Stimulated activated effector memory CD8-positive, alpha-beta T cell treated with anti-CD3 and anti-CD28 coated beads, Interleukin-12 subunit alpha, Interleukin-12 subunit beta, amount 100 ng/mL, for 72 hours (primary cell): Measurements from ENCODE around the gene SLC22A23.

ENCODE experiments used
- ATAC-seq: fragments of 150-1000 bp; cut with Tn5 transposase; 2 replicates; pipeline ENCODE4 v1.10.0; 2021
- DNase-seq, 2 donors: peaks; one replicate each; pipeline ENCODE4 v3.0.0; 2021 to 2022; ENCODE audit warnings: low spot score in 2 of 2
- H3K27ac Mint-ChIP-seq: one replicate; pipeline ENCODE4 v1.8.0; 2022; ENCODE audit warnings: mild to moderate bottlenecking, mixed read lengths
- H3K36me3 Mint-ChIP-seq: one replicate; pipeline ENCODE4 v1.8.0; 2022; ENCODE audit warnings: mild to moderate bottlenecking, mixed read lengths
- H3K4me1 Mint-ChIP-seq: one replicate; pipeline ENCODE4 v1.8.0; 2022; ENCODE audit warnings: mixed read lengths
- H3K4me3 Mint-ChIP-seq: one replicate; pipeline ENCODE4 v1.8.0; 2022; ENCODE audit warnings: mild to moderate bottlenecking, mixed read lengths
- H3K9me3 Mint-ChIP-seq: one replicate; pipeline ENCODE4 v1.8.0; 2022; ENCODE audit warnings: mixed read lengths

SLC22A23 gene

GRCh38 chr6:3331494-3331893, 125.4 kb downstream of the SLC22A23 start:
- no peak for DNase-seq

GRCh38 chr6:3330199-3330598, 126.7 kb downstream of the SLC22A23 start:
- H3K36me3 Mint-ChIP-seq = no peaks in the 10 kb centered on the region
- no peak for ATAC-seq
- H3K4me1 Mint-ChIP-seq = peaks cover 12% of the 10 kb centered on the region
- no peak for DNase-seq
- H3K27ac Mint-ChIP-seq = no peak overlapping the region
- no peaks in the 10 kb centered on the region for H3K9me3 Mint-ChIP-seq
- H3K4me3 Mint-ChIP-seq = no peak overlapping the region

More at GRCh38 chr6:3331494-3331893, 125.4 kb downstream of the SLC22A23 start:
- no peak for ATAC-seq
- H3K4me1 Mint-ChIP-seq = peaks cover 11% of the 10 kb centered on the region
- no peaks in the 10 kb centered on the region for H3K36me3 Mint-ChIP-seq
- H3K9me3 Mint-ChIP-seq = no peaks in the 10 kb centered on the region
- no peak overlapping the region for H3K27ac Mint-ChIP-seq
- no peak overlapping the region for H3K4me3 Mint-ChIP-seq

- H3K27ac Mint-ChIP-seq = no peak overlapping the region
- ATAC-seq (no peak), DNase-seq (no peak)
- no peaks in the 10 kb centered on the region for H3K36me3 Mint-ChIP-seq
- H3K4me3 Mint-ChIP-seq = no peak overlapping the region
- peaks cover 18% of the 10 kb centered on the region for H3K4me1 Mint-ChIP-seq
- H3K9me3 Mint-ChIP-seq = no peaks in the 10 kb centered on the region
Observed at GRCh38 chr6:3329393-3330051, 127.3 kb downstream of the SLC22A23 start.

GRCh38 chr6:3328796-3329195, 128.1 kb downstream of the SLC22A23 start:
- Mint-ChIP-seq H3K36me3 (no peaks in the 10 kb centered on the region), H3K27ac (no peak overlapping the region), H3K9me3 (no peaks in the 10 kb centered on the region), H3K4me1 (peaks cover 26% of the 10 kb centered on the region), H3K4me3 (no peak overlapping the region)
- ATAC-seq (no peak), DNase-seq (no peak)

GRCh38 chr6:3328145-3328544, 128.7 kb downstream of the SLC22A23 start:
- Mint-ChIP-seq H3K36me3 (no peaks in the 10 kb centered on the region), H3K4me1 (peaks cover 21% of the 10 kb centered on the region), H3K9me3 (no peaks in the 10 kb centered on the region), H3K27ac (no peak overlapping the region), H3K4me3 (no peak overlapping the region)
- DNase-seq (no peak), ATAC-seq (no peak)

GRCh38 chr6:3327403-3327802, 129.4 kb downstream of the SLC22A23 start:
- Mint-ChIP-seq H3K4me1 (peaks cover 16% of the 10 kb centered on the region), H3K9me3 (no peaks in the 10 kb centered on the region), H3K27ac (no peak overlapping the region), H3K4me3 (no peak overlapping the region), H3K36me3 (no peaks in the 10 kb centered on the region)
- DNase-seq (no peak), ATAC-seq (no peak)

GRCh38 chr6:3326981-3327380, 129.9 kb downstream of the SLC22A23 start:
- no peak for ATAC-seq
- DNase-seq = no peak
- H3K27ac Mint-ChIP-seq = no peak overlapping the region
- H3K9me3 Mint-ChIP-seq = no peaks in the 10 kb centered on the region
- peaks cover 16% of the 10 kb centered on the region for H3K4me1 Mint-ChIP-seq
- H3K36me3 Mint-ChIP-seq = no peaks in the 10 kb centered on the region
- H3K4me3 Mint-ChIP-seq = no peak overlapping the region

- Mint-ChIP-seq H3K27ac (no peak overlapping the region), H3K4me3 (no peak overlapping the region), H3K4me1 (peaks cover 16% of the 10 kb centered on the region), H3K9me3 (no peaks in the 10 kb centered on the region), H3K36me3 (no peaks in the 10 kb centered on the region)
- DNase-seq (no peak), ATAC-seq (no peak)
Observed at GRCh38 chr6:3326184-3326971, 130.5 kb downstream of the SLC22A23 start.

GRCh38 chr6:3325210-3325609, 131.6 kb downstream of the SLC22A23 start:
- Mint-ChIP-seq H3K27ac (no peak overlapping the region), H3K36me3 (no peaks in the 10 kb centered on the region), H3K4me3 (peak overlapping the region; percentile 6), H3K4me1 (peaks cover 16% of the 10 kb centered on the region), H3K9me3 (no peaks in the 10 kb centered on the region)
- no peak for ATAC-seq
- no peak for DNase-seq

- ATAC-seq (peak; percentile 94), DNase-seq (peak; percentile 15 to 67)
- Mint-ChIP-seq H3K9me3 (no peaks in the 10 kb centered on the region), H3K4me3 (peak overlapping the region; percentile 6), H3K36me3 (no peaks in the 10 kb centered on the region), H3K4me1 (peaks cover 17% of the 10 kb centered on the region), H3K27ac (peak overlapping the region; percentile 67)
Observed at GRCh38 chr6:3324262-3324942, 132.4 kb downstream of the SLC22A23 start.

GRCh38 chr6:3323696-3324261, 133.1 kb downstream of the SLC22A23 start:
- H3K4me3 Mint-ChIP-seq = no peak overlapping the region

GRCh38 chr6:3323148-3323547, 133.7 kb downstream of the SLC22A23 start:
- peaks cover 30% of the 10 kb centered on the region for H3K4me1 Mint-ChIP-seq
- no peak overlapping the region for H3K4me3 Mint-ChIP-seq
- H3K27ac Mint-ChIP-seq = no peak overlapping the region
- no peak for ATAC-seq
- DNase-seq = no peak
- H3K36me3 Mint-ChIP-seq = peaks cover 4% of the 10 kb centered on the region
- H3K9me3 Mint-ChIP-seq = no peaks in the 10 kb centered on the region

More at GRCh38 chr6:3323696-3324261, 133.1 kb downstream of the SLC22A23 start:
- ATAC-seq (no peak), DNase-seq (no peak)
- peak overlapping the region; percentile 67 for H3K27ac Mint-ChIP-seq
- peaks cover 23% of the 10 kb centered on the region for H3K4me1 Mint-ChIP-seq
- no peaks in the 10 kb centered on the region for H3K9me3 Mint-ChIP-seq
- peaks cover under 1% of the 10 kb centered on the region for H3K36me3 Mint-ChIP-seq

GRCh38 chr6:3322366-3322890, 134.4 kb downstream of the SLC22A23 start:
- H3K4me3 Mint-ChIP-seq = no peak overlapping the region
- peaks cover 36% of the 10 kb centered on the region for H3K4me1 Mint-ChIP-seq
- no peak overlapping the region for H3K27ac Mint-ChIP-seq
- H3K9me3 Mint-ChIP-seq = no peaks in the 10 kb centered on the region
- DNase-seq (no peak), ATAC-seq (no peak)
- H3K36me3 Mint-ChIP-seq = peaks cover 4% of the 10 kb centered on the region

- Mint-ChIP-seq H3K27ac (peak overlapping the region; percentile 59), H3K9me3 (no peaks in the 10 kb centered on the region), H3K4me1 (peaks cover 36% of the 10 kb centered on the region), H3K4me3 (no peak overlapping the region), H3K36me3 (peaks cover 4% of the 10 kb centered on the region)
- ATAC-seq (no peak), DNase-seq (no peak)
Observed at GRCh38 chr6:3321875-3322274, 135.0 kb downstream of the SLC22A23 start.

- Mint-ChIP-seq H3K4me3 (no peak overlapping the region), H3K4me1 (peaks cover 36% of the 10 kb centered on the region), H3K36me3 (peaks cover 4% of the 10 kb centered on the region), H3K9me3 (no peaks in the 10 kb centered on the region), H3K27ac (no peak overlapping the region)
- ATAC-seq = no peak
- no peak for DNase-seq
Observed at GRCh38 chr6:3321042-3321441, 135.8 kb downstream of the SLC22A23 start.
